H9 (cell line): ENCODE data around the gene BMP7. TPM values are rescaled to one million over a fixed set of nuclear protein-coding genes. Genes with fewer than 3 reads are reported as not detected.

Source experiments
- DNase-seq: peaks from one replicate; pipeline ENCODE4 v3.0.0-alpha.2; 2017
- H2AFZ ChIP-seq: one replicate; pipeline ENCODE4 v1.6.1; 2013; ENCODE audit warnings: mild to moderate bottlenecking, low read length, control low read depth, moderate library complexity
- H2AK5ac ChIP-seq: 2 replicates; pipeline ENCODE4 v1.6.1; 2013; ENCODE audit warnings: low read length, control low read depth, mixed read lengths; ENCODE audit not compliant: insufficient read length
- H2BK120ac ChIP-seq: one replicate; pipeline ENCODE4 v1.6.1; 2013; ENCODE audit warnings: low read depth, mild to moderate bottlenecking, low read length, control low read depth, inconsistent platforms; ENCODE audit not compliant: poor library complexity, severe bottlenecking
- H2BK12ac ChIP-seq: 2 replicates; pipeline ENCODE4 v1.6.1; 2013; ENCODE audit warnings: low read length, control low read depth, mixed read lengths, low read depth; ENCODE audit not compliant: insufficient read length
- H2BK15ac ChIP-seq: 2 replicates; pipeline ENCODE4 v1.6.1; 2013; ENCODE audit warnings: low read depth, low read length, control low read depth
- H2BK20ac ChIP-seq: one replicate; pipeline ENCODE4 v1.6.1; 2013; ENCODE audit warnings: low read depth, mild to moderate bottlenecking, low read length, control low read depth, inconsistent platforms; ENCODE audit not compliant: poor library complexity, severe bottlenecking
- H2BK5ac ChIP-seq: 2 replicates; pipeline ENCODE4 v1.6.1; 2013; ENCODE audit warnings: low read length, control low read depth, mixed read lengths; ENCODE audit not compliant: insufficient read length
- H3K14ac ChIP-seq: 2 replicates; pipeline ENCODE4 v1.6.1; 2013; ENCODE audit warnings: low read length, control low read depth; ENCODE audit not compliant: insufficient read depth
- H3K18ac ChIP-seq: 2 replicates; pipeline ENCODE4 v1.6.1; 2013; ENCODE audit warnings: low read depth, mild to moderate bottlenecking, mixed read lengths, low read length, control low read depth; ENCODE audit not compliant: insufficient read length
- H3K23ac ChIP-seq: 2 replicates; pipeline ENCODE4 v1.6.1; 2013; ENCODE audit warnings: low read length, control low read depth, mixed read lengths, low read depth; ENCODE audit not compliant: insufficient read length
- H3K23me2 ChIP-seq: 2 replicates; pipeline ENCODE4 v1.6.1; 2013; ENCODE audit warnings: low read depth, mild to moderate bottlenecking, mixed read lengths, low read length, control low read depth; ENCODE audit not compliant: insufficient read length, poor library complexity, severe bottlenecking
- H3K27ac ChIP-seq: 2 replicates; pipeline ENCODE4 v1.5.1; 2013; ENCODE audit warnings: low read length, control low read depth, mixed read lengths, low read depth; ENCODE audit not compliant: insufficient read length
- H3K27me3 ChIP-seq: 2 replicates; pipeline ENCODE4 v1.6.1; 2013; ENCODE audit warnings: low read length, control low read depth, inconsistent platforms; ENCODE audit not compliant: insufficient read depth
- H3K4ac ChIP-seq: 2 replicates; pipeline ENCODE4 v1.6.1; 2013; ENCODE audit warnings: low read depth, mild to moderate bottlenecking, control low read depth, inconsistent platforms, low read length, moderate library complexity
- H3K4me1 ChIP-seq: 2 replicates; pipeline ENCODE4 v1.6.1; 2013; ENCODE audit warnings: low read length, control low read depth, inconsistent platforms; ENCODE audit not compliant: insufficient read depth
- H3K4me2 ChIP-seq: 2 replicates; pipeline ENCODE4 v1.6.1; 2013; ENCODE audit warnings: low read length, control low read depth, mixed read lengths; ENCODE audit not compliant: insufficient read length, insufficient read depth
- H3K56ac ChIP-seq: 2 replicates; pipeline ENCODE4 v1.6.1; 2013; ENCODE audit warnings: low read depth, mild to moderate bottlenecking, mixed read lengths, low read length, control low read depth; ENCODE audit not compliant: insufficient read length
- H3K79me1 ChIP-seq: 2 replicates; pipeline ENCODE4 v1.6.1; 2013; ENCODE audit warnings: low read depth, mild to moderate bottlenecking, moderate library complexity, low read length, control low read depth, inconsistent platforms; ENCODE audit not compliant: insufficient read depth, poor library complexity, severe bottlenecking
- H3K79me2 ChIP-seq: 2 replicates; pipeline ENCODE4 v1.6.1; 2013; ENCODE audit warnings: low read length, control low read depth, inconsistent platforms; ENCODE audit not compliant: insufficient read depth
- H3K9ac ChIP-seq: 2 replicates; pipeline ENCODE4 v1.6.1; 2013; ENCODE audit warnings: low read length, control low read depth, mixed read lengths; ENCODE audit not compliant: insufficient read length; ENCODE audit errors: extremely low read depth
- H3K9me3 ChIP-seq: one replicate; pipeline ENCODE4 v1.6.1; 2013; ENCODE audit warnings: low read depth, low read length, inconsistent platforms; ENCODE audit not compliant: control insufficient read depth
- H3T11ph ChIP-seq: one replicate; pipeline ENCODE4 v1.6.1; 2013; ENCODE audit warnings: mild to moderate bottlenecking, low read length, control low read depth, inconsistent platforms
- H4K20me1 ChIP-seq: one replicate; pipeline ENCODE4 v1.6.1; 2013; ENCODE audit not compliant: control insufficient read depth, insufficient read length, insufficient read depth
- H4K5ac ChIP-seq: 2 replicates; pipeline ENCODE4 v1.6.1; 2013; ENCODE audit warnings: low read depth, mild to moderate bottlenecking, mixed read lengths, low read length, control low read depth; ENCODE audit not compliant: insufficient read length
- H4K8ac ChIP-seq: replicated peaks from 2 replicates; pipeline ENCODE4 v1.6.1; 2013; ENCODE audit warnings: low read length, control low read depth, mixed read lengths, low read depth; ENCODE audit not compliant: insufficient read length
- H4K91ac ChIP-seq: 2 replicates; pipeline ENCODE4 v1.6.1; 2013; ENCODE audit warnings: low read depth, mild to moderate bottlenecking, moderate library complexity, mixed read lengths, low read length, control low read depth; ENCODE audit not compliant: insufficient read length
- H3K27ac Mint-ChIP-seq, 3 experiments: 2 replicates in 2 of 3; 3 replicates in 1 of 3; pipeline ENCODE4 v1.8.0; 2020 to 2021; ENCODE audit warnings: mixed read lengths in 3 of 3, mild to moderate bottlenecking in 1 of 3, moderate library complexity in 1 of 3
- H3K27me3 Mint-ChIP-seq: 2 replicates; pipeline ENCODE4 v1.8.0; 2021; ENCODE audit warnings: low read depth, mild to moderate bottlenecking, moderate library complexity, mixed read lengths
- H3K36me3 Mint-ChIP-seq, 3 experiments: 2 replicates in 2 of 3; 3 replicates in 1 of 3; pipeline ENCODE4 v1.8.0; 2020 to 2021; ENCODE audit warnings: low read depth in 3 of 3, mixed read lengths in 3 of 3; ENCODE audit not compliant: insufficient read depth in 1 of 3
- H3K4me1 Mint-ChIP-seq, 2 experiments: 2 replicates each; pipeline ENCODE4 v1.8.0; 2020; ENCODE audit warnings: mixed read lengths in 2 of 2
- H3K4me3 Mint-ChIP-seq, 2 experiments: 2 replicates in 1 of 2; 3 replicates in 1 of 2; pipeline ENCODE4 v1.8.0; 2020 to 2021; ENCODE audit warnings: mild to moderate bottlenecking in 2 of 2, mixed read lengths in 2 of 2, moderate library complexity in 1 of 2
- H3K9me3 Mint-ChIP-seq, 2 experiments: 2 replicates in 1 of 2; 3 replicates in 1 of 2; pipeline ENCODE4 v1.8.0; 2020; ENCODE audit warnings: mild to moderate bottlenecking in 2 of 2, mixed read lengths in 2 of 2, moderate library complexity in 1 of 2
- CTCF ChIP-seq: fragments of 200-600 bp; sonication (generic); conservative IDR thresholded peaks from 3 replicates; pipeline ENCODE4 v1.8.0; 2021; ENCODE audit warnings: antibody characterized with exemption, mild to moderate bottlenecking
- WGBS: extraction: QIAGEN DNeasy Blood & Tissue Kit; methylation state at CpG from one replicate; pipeline ENCODE4 v1.1.7; 2013; ENCODE audit warnings: missing lambda C conversion rate, low lambda C conversion rate, mixed read lengths; ENCODE audit not compliant: insufficient read length; ENCODE audit errors: extremely low coverage; 5-methylcytosine and 5-hydroxymethylcytosine counted together
- total RNA-seq: library from RNA; stranded (reverse); gene quantifications from 2 replicates; pipeline ENCODE4 v1.2.1, GENCODE V29; 2021

The BMP7 gene
- total RNA-seq, 1 experiment from 2014 or later: 17.7 TPM

- no peak for TF ChIP-seq CTCF
Measured at GRCh38 chr20:57142667-57143066, 123.8 kb downstream of the BMP7 start.

More at GRCh38 chr20:57142667-57143066, 123.8 kb downstream of the BMP7 start:
- Histone ChIP-seq H2BK120ac (no peak overlapping the region), H2BK5ac (no peak overlapping the region), H3K9me3 (no peaks in the 10 kb centered on the region), H2BK15ac (no peak overlapping the region), H3T11ph (no peak overlapping the region), H3K27me3 (no peaks in the 10 kb centered on the region), H3K4me2 (no peak overlapping the region), H3K14ac (no peak overlapping the region), H2AFZ (no peak overlapping the region), H2BK20ac (no peak overlapping the region), H2BK12ac (no peak overlapping the region), H3K23ac (no peak overlapping the region), H3K79me2 (no peaks in the 10 kb centered on the region), H4K8ac (no peak overlapping the region), H4K91ac (no peak overlapping the region), H3K23me2 (no peaks in the 10 kb centered on the region), H2AK5ac (no peak overlapping the region), H3K9ac (no peak overlapping the region), H3K18ac (no peak overlapping the region), H4K5ac (no peak overlapping the region), H3K4me1 (no peaks in the 10 kb centered on the region), H3K27ac (no peak overlapping the region), H3K79me1 (no peaks in the 10 kb centered on the region), H3K4ac (no peak overlapping the region), H4K20me1 (no peaks in the 10 kb centered on the region), H3K56ac (no peak overlapping the region)
- no peak for DNase-seq
- no peaks in the 10 kb centered on the region for H3K9me3 Mint-ChIP-seq
- H3K4me3 Mint-ChIP-seq: no peak overlapping the region
- H3K36me3 Mint-ChIP-seq: no peaks in the 10 kb centered on the region
- peak overlapping the region in 1 of 3 experiments; percentile 41; a peak in 1 of 7 replicates for H3K27ac Mint-ChIP-seq
- H3K27me3 Mint-ChIP-seq: peaks cover 28% of the 10 kb centered on the region
- H3K4me1 Mint-ChIP-seq: no peaks in the 10 kb centered on the region
- no CpG with 5 or more reads among the region's 12 CpGs for WGBS
